HG02981 (cell line): Measurements from ENCODE around the gene SLC39A9.
"Not testable (repeated sequence)": the region's sequence is repeated elsewhere in the genome, so short reads cannot be mapped to it uniquely, and the experiment has no call there.

Experiments used
- ATAC-seq: cut with Tn5 transposase; IDR thresholded peaks from one replicate; pipeline ENCODE4 v1.9.1; 2021; ENCODE audit warnings: mild to moderate bottlenecking, moderate library complexity; ENCODE audit not compliant: unreplicated experiment

SLC39A9 gene

DNA sequence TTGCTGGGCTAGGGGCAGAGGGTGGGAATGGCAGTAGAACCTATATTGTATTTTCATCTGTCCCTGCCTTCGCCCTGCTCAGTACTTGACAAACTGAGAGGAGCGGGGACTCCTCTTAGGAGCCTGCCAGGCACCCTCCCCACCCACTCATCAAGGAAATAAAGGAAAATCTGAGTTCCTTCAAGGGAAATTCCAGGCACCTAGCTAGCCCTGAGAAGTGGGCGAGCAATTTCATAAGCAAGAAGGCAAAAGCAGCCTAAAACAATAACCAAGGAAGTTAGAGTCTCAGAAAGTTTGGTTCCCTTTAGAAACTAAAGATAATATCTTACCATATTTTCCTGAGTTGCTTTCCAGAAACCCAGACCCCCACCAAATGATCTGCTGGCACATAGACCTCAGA is 75.5 kb downstream of the SLC39A9 start:
- ATAC-seq: no peak

DNA sequence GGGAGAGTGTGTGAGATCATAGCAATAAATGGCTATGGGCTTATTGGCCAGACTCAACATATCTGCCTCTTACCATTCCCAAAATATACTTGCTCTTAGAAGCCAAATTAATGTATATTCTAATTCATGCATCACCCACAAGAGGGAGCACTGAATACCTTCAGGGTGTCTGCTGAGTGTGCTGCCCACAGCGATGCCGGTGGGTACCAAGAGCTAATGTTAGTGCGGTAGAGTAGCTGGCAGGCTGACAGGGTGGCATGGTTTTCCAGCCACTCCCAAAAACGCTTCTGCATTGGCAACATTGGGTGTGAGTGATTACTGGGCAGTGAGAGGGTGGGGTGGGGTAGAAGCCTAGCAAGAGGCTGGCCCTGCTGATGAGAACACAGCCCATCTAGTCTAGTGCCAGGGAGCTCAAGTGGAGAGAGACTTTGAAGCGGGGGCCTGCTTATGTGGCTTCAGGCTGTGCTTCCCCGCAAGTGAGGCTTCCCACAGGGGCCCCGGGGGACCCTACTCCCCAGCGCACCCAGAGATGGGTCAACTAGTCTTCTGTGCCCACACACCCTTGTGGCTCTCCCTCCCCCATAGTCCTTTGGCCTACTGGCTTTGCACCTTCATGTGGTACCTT is 76.8 kb downstream of the SLC39A9 start:
- no peak for ATAC-seq

DNA sequence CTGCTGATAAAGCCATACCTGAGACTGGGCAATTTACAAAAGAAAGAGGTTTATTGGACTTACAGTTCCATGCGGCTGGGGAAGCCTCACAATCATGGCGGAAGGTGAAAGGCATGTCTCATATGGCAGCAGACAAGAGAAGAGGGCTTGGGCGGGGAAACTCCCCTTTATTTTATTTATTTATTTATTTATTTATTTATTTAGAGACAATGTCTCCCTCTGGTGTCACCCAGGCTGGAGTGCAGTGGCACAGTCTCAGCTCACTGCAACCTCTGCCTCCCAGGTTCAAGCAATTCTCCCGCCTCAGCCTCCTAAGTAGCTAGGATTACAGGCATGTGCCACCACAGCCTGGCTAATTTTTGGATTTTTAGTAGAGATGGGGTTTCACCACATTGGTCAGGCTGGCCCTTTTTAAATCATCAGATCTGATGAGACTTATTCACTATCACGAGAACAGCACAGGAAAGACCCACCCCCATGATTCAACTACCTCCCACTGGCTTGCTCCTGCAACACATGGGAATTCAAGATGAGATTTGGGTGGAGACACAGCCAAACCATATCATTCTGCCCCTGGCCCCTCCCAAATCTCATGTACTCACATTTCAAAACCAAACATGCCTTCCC is 78.4 kb downstream of the SLC39A9 start:
- not testable (repeated sequence) for ATAC-seq

DNA sequence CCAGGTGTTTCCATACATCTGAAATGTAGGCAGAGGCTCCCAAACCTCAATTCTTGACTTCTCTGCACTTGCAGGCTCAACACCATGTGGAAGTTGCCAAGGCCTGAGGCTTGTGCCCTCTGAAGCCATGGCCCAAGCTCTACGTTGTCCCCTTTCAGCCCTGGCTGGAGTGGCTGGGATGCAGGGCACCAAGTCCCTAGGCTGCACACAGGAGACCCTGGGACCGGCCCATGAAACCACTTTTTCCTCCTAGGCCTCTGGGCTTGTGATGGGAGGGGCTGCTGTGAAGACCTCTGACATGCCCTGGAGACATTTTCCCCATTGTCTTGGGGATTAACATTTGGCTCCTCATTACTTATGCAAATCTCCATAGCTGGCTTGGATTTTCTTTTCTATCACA is 79.6 kb downstream of the SLC39A9 start:
- not testable (repeated sequence) for ATAC-seq

DNA sequence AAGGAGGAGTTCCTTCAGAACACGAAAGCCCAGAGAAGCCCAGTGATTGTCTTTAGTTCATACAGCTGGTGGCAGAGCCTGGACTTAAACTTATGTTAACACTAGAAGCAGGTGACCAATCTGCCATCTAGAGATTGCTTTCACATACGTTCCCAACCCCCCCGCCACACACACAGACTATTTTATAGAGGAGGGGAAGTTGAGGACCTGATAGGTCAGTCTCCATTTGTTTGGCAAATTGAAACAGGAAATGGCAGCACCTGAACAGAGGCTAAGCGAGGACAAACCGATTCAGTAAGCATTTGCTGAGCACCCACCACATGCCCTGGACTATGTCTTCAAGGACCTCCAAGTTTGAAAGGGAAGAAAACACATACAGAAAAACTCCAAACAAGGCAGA is 81.2 kb downstream of the SLC39A9 start:
- ATAC-seq: no peak

DNA sequence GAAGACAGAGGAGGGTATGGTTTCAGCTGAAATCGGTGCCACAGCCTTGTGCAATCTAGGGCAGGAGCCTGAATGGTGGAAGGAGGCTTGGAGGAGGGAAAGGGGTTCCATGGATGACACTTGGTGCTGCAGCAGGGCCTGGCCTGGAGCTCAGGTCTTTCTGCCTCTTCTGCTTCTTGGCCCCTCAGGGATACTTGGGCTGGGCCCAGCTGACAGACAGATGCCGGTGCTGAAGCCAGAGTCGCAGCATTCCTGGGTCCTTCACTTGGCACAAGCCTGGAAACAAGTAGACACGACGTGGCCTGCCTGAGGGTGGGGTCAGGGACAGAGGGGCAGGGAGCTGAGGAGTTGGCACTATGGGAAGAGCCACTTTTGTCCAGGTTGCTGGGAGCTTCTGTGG is 81.6 kb downstream of the SLC39A9 start:
- ATAC-seq: no peak

DNA sequence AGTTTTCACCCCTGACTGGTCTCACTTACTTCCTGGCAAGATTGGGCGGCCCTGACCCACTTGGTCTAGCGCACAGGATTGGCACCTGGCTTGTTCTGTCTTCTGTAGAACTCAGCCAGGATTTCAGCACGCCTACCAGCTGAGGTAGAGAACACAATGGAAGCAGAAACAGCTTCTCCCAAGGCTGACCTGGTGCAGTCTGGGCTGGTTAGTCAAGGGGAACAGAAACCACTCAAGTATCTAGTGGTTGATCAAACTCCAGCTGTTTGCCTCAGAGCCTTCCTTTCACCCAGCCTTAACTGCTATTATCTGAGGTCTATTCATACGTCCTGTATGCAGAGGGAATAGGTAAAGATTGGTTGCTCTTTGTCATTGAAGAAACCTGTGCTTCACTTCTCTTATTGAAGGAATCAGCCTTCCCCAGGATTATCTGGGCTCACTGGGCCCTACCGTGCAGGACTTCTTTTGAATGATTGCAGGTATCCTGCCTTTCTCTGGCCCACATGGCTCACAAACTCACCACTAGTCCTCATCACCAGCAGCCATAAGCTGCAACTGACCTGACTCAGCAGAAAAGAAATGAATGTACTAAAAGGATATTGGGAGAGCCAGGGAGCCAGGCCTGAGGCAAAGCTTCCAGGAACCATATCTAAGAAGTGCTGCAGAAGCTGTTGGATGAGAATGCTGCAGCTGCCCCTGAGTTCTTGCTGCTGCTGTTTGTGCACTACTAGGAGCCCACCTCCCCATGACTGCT is 83.5 kb downstream of the SLC39A9 start:
- peak; percentile 88 for ATAC-seq

DNA sequence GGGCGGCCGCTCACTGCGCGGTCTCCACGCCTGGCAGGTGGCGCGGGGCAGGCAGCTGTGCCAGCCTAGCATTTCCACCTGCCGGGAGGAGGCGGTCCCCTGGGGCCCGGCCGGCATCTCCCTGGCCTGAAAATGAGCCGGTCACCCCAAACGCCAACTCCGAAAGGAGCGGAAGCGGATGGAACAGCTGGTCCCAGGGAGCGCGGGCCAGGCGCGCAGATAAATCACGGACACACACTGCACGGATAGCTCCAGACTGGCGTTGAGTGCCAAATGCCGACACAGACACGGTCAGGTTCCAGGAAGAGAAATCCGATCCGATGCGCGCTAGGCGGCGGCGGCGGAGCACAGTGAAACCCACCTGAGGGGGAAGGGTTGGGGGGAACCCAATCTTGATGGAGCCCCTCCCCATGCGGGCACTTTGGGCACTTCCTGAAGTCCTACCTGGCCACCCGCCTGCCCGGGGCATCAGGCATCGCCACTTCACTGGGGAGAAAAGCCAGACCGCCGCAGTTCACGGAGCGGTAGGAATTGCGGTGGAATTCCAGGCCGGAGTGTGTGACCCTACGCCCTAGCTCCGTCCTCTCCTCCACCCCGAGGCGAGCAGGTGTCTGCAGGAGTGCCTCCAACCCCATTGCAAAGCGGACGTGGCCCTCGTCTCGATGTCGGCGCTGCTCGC is 85.4 kb downstream of the SLC39A9 start:
- no peak for ATAC-seq

DNA sequence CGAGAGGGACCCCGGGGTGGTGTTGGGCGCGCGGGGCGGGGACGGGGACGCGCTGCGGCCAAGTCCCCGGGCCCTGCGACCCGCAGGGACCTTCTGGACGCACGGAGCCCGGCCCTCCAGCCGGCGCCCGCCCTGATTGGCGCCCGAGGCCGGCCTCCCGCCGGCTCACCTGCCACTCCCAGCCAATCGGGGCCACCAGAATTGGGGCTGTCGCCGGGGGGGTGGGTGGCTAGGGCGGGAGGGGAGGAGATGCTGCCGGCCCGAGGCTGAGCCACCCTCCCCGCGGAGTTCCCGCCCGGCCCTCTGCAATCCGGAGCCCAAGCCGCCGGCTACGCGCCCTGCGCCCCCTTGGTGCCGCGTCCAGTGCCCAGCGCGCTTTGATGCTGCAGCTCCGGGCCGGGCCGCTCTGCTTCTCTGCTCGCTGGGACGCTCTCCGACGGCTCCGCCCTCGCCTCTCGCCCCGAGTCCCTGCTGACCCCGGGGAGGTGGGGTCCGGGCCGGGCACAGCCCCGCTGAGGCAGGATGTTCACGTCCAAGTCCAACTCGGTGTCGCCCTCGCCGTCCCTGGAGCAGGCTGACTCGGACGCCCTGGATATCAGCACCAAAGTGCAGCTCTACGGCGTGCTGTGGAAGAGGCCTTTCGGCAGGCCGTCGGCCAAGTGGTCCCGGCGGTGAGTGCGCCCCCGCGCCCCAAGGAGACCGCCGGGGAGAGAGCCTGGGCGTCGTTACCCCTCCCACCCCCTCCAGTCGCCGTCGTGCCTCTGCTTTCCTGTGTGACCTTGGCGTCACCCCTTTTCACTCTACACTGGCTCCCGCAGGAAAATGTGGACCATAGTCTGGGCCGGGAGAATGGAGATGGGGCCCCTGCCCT is 86.2 kb downstream of the SLC39A9 start, which contains the start of gene PLEKHD1:
Gene PLEKHD1, plus strand, starts transcription at position 285 of the 871 bp plus-strand sequence. Its CDS starts 238 bp downstream, at position 523.
- ATAC-seq: no peak

DNA sequence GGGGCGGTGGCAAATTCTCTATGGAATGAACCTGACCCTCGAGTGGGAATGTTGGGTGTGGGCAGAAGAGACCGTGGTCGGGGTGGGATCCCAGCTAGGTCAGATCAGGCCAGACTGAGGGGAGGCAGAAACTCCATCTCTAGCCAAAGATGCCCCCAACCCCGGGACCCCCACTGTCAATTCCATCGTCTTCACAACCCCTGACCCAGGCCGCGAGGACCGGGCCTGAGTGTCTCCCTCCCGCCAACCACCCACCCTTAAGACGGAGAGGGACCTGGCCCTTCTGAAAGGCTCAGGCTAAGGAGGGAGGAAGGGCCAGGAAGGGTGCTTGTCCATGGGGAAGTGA is 86.8 kb downstream of the SLC39A9 start:
- no peak for ATAC-seq

DNA sequence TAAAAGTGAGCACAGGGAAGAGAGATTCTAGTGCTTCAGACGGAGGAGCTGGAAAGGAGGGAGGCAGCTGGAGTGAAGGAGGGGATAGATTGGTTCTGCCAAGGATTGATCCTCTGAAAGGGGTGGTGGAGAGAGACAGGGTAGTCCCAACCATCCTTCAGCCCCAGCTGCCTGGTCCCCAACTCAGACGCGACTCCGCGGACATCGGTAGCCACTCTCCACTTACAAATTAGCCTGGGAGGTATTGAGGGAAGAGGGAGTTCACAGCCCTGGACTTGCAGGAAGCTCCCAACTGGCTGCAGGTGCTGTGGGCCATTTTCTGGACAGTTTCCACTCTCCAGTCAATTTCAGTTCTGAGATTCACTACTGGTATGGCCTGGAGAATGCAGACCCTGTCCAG is 87.2 kb downstream of the SLC39A9 start:
- no peak for ATAC-seq

DNA sequence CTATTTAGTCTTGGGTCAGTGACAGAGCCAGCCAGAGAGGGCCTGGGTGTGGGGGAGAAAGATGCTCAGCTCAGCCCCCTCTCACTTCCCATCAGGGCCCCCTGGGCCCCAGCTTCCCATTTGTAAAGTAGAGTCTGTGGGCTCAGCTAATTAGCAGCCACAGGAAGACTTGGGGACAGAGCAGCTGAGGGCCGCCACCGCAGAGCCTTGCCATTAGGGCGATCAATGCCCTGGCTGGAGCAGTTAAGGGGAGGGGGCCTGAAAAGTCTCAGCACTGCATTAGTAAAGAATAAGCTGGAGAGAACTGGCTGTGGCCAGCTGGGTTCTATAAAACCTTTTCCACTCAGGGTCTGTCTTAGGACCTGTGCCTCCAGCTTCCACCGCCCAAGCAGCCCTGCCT is 88.7 kb downstream of the SLC39A9 start:
- ATAC-seq: no peak

DNA sequence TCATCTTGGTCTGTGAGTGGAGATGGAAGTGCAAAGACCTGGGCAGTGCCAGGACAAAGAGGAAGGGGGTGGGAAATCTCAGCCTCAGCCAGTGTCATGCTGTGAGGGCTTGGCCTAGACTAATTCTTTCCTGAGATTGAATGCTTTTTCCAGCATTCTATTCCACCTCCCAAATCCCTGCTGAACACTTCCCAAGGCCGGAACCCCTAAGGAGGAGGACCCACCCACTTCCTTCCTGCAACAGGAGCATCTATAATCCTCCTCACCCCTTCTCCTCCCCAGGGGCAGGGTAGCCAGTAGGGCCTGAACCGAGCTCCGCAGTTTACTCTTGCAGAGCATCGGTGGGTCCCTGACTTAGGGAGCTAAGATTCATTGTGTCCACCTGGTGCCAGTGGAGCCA is 89.3 kb downstream of the SLC39A9 start:
- ATAC-seq: no peak

DNA sequence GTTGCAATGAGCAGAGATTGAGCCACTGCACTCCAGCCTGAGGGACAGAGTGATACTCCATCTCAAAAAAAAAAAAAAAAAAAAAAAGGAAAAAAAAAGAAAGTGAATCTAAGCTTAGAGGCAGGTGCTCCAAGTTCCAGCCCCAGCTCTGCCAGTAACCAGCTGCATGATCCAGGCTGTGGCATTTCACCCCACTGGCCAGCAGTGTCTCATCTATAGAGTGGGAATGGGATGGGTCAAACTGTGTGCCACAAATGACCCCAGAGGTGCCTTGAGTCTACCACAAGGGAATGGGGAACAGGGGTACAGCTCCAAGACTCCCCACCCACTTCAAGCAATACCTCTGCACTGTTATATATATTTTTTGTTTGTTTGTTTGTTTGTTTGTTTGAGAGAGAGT is 91.0 kb downstream of the SLC39A9 start:
- no peak for ATAC-seq

DNA sequence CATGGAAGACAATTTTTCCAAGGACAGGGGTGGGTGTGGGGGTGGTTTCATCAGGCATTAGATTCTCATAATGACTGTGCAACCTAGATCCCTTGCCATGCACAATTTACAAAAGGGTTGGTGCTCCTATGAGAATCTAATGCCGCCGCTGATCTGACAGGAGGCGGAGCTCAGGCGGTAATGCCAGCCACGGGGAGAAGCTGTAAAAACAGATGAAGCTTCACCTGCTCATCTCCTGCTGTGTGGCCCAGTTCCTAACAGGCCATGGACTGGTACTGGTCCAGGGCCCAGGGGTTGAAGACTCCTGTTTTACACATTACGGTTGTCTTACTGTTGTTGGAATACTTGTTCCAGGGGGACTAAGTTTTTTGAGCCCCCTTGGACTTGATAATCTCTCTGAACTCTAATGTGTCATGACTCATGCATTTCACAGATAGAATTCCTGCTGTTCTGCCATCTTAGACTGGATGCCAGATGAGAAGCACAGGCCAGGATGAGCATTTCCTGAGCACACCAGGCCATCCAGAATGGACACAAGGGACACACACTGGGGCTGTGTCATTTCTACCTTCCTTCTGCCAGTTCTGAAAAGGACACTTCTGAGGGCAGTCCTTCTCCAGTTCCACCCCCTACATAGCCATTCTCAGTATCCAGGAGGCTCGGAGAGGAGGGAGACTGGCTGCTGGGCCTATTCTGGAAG is 91.9 kb downstream of the SLC39A9 start:
- ATAC-seq: no peak

DNA sequence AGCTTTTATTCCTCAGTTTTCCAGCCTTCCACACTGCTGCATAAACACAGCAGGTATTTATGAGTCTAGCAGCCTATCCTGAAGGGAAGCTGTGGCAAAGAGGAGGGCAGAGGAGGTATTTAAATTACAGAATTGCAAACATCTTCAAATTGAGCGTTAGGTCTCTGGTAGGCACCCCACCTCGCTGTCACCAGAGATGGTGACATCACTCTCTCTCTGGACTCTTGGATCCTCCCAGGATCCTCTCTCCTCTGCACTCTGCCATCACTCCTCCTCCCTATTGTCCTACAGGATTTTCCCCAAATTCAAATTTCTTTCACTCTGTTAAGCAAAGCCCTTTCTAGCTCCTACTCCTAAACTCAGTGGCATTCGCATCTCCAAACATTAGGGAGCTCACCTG is 92.7 kb downstream of the SLC39A9 start:
- no peak for ATAC-seq

DNA sequence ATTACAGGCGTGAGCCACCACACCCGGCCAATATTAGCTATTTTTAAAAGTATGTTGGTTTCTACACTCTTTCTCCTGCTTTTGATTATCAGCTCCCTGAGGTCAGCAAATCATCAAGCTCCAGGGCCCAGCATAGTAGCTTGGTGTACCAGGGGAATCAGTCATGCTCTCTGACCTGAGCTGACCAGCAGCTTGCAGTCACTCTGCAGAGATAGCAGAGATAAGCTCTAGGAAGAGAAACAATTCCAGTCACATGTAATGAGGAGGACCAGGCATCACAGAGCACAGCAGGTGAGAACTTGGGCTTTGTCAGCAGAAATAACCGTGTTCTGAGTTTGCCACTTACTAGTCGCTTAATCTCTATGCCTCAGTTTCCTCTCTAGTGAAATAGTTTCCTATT is 94.5 kb downstream of the SLC39A9 start:
- ATAC-seq: no peak

DNA sequence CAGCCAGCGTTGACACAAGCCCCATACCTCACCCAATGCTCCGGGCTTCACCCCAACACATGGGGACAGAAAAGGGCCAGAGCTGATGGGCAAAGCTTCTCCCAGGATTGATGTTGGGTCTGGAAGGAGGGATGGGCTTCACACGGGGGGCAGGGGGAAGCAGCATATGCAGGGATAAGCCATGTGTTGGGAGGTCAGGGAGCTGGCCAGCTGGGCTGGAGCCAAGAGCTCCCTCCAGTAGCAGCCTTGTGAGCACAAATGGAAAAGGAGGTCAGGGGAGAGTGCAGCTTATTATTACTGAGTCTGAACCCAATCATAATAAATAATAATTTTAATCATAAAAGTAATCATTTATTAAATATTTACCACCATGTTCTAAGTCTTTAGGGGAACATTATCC is 95.3 kb downstream of the SLC39A9 start:
- ATAC-seq: no peak

DNA sequence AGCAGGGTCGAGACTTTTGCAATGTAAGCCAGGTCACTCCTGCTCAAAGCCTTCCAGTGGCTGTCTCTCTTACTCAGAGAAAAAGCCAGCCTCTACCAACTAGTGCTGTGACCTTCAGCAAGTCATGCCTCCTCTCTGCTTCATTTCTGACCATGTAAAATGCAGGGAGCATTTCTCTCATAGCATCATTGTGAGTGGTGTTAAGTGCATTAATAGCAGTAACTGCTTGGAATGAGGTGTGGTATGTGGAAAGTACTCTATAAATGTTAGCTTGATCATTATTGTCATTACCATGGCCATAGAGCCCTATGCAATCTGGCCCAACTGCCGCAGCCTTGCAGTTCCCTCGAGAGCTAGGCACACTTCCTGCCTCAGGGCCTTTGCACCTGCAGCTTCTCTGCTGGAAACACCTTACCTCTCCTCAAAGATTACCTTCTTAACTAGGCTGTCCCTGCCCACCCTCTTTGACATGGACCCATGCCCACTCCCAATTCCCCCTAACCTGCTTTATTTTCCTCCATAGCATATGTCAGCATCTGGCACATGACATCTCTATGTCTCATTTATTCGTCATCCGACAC is 96.9 kb downstream of the SLC39A9 start:
- no peak for ATAC-seq

DNA sequence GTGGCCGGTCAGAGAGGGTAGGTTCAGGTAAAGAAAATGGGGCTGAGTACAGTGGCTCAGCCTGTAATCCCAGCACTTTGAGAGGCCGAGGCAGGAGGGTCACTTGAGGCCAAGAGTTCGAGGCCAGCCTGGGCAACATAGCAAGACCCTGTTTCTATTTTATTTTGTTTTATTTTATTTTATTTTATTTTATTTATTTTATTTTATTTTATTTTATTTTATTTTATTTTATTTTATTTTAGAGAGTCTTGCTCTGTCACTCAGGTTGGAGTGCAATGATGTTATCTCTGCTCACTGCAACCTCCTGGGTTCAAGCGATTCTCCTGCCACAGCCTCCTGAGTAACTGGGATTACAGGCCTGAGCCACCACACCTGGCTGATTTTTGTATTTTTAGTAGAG is 99.4 kb downstream of the SLC39A9 start:
- not testable (repeated sequence) for ATAC-seq
